Activated CD4-positive, alpha-beta T cell treated with anti-CD3 and anti-CD28 coated beads, Interleukin-2, Interleukin-6, amounts not matched to agents 100 ng/mL and 50 ng/mL, durations not matched to agents 16 hours and 8 hours (primary cell): ENCODE data around the gene KAZN.

Source experiments
- DNase-seq: peaks from one replicate; pipeline ENCODE4 v3.0.0-alpha.2; 2020

KAZN gene

DNA sequence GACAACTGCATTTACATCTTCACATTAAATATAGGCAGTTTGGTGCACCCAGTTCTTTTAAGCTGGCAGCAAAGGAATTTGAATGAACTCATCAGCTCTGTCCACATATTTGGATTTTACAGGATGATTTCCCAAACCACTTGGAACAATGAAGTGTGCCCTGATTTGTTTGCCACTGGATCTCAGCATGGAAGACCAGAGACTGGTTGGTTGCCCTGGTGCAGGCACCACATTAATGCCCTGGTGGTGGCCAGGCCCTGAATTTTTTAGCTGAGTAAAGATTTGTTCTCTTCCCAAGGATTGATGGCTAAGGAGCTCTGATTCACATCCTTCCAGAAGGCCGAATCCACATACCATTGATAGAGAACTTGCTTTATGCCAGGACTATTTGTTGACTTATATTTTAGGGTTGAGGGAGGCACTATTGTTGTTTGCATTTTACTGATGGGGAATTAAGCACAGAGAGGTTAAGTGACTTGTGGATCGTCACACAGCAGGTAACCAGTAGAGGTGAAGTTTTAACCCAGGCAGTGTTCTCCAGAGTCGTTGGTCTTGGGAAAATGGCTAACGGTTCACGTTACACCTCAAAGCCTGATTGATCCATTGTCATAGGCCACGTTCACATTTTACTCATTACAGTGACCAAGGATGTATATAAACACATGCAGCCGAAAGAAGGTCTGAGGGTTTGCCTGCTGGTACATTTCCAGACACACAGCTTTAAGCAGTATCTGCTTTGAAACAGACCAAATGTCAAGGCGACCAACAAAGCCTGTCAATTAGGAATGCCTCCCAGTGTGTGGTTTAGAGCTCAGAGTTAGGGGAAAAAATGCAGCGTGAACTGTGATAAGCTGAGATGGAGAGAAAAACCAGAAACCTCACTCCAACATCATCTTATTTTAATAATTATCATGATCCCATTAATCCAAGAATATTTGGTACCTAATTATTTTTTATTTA lies 50.7 kb downstream of the KAZN start:
- DNase-seq = no peak

DNA sequence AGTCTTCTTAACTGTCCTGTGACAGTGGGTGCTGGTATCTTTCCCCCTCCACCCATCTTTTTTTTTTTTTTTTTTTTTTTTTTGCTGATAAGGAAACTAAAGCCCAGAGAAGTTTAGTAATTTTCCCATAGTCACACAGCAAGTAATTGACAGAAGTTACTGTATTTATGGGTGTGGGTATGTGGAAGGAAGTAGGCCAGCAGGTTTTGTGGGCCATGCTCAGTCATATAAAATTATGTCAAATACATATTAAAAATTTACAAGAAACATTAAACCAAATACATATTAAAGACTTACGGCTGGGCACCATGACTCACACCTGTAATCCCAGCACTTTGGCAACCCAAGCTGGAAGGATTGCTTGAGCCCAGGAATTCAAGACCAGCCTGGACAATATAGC lies 51.5 kb downstream of the KAZN start:
- DNase-seq = no peak

DNA sequence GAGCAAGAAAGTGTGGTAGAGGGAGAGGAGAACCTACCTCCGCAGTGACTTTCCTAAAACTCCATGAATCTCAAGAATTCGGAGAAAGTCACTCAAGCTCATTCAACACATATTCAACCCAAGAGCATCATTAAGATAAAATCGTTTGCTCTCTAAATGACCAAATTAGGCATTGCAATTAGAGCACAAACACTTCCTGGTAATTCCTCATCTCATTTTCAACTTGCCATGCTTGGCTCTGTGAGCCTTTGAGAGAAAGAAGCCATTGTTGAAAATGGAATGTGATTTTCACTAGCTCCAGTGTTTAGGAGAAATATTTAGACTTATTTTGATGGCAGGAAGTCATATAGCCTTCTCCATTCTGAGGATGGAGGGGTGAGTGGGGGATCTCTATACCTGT lies 52.5 kb downstream of the KAZN start:
- no peak for DNase-seq

DNA sequence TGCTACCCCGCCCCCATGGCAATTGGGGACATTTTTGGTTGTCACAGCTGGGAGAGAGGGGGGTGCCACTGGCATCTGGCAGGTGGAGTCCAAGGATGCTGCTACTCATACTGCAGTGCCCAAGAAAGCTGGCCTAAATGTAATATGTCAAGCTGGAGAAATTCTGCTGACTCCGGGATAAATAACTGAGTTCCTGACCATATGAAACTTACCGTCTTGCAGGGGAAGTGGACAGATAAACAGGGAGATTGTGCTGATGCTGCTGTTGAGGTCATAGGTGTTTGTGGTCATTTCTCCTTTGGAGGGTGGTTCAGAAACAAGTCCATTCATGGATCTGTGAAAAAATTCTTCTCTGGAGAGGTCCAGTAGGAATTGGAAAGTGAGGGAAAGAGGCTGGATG lies 54.4 kb downstream of the KAZN start:
- no peak for DNase-seq

DNA sequence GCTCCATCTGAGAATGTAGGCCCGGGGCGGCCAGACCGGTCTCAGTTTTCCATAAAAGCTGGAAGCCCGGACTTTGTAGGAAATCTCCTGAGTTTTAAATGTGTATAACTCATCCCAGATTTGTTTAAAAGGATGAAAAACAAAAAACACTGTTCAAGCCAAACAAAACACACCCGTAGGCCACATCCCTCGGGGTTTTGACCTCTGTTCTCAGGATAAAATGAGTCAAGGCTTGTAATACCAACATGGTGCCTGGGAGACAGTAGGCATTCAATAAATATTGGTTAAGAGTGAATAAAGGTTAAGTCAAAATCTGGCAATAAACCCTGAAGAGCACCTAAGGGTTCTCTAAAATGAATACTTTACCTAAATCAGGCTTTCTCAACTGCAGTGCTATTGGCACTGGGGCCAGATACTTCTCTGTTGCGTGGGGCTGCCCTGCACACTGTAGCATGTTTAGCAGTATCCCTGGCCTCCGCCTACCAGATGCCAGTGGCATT lies 55.0 kb downstream of the KAZN start:
- DNase-seq = no peak

DNA sequence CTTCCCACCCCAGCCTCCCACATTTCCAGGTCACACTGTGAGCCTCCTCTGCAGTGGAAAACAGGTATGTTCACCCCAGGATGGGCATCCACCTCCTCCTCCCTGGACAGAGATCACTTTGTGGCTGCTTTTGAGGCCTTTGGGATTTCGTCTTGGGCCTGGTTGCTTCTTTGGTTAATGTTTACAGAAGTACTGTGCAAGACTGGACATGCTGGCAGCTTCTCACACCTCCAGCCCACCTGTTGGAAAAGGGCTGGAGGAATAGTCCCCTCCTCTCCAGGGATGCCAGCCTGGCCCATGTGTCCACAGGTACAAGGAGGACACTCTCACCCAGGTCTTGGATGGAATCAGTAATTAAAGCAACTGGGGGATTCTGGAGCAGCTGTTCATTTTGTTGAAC lies 56.1 kb downstream of the KAZN start:
- no peak for DNase-seq

DNA sequence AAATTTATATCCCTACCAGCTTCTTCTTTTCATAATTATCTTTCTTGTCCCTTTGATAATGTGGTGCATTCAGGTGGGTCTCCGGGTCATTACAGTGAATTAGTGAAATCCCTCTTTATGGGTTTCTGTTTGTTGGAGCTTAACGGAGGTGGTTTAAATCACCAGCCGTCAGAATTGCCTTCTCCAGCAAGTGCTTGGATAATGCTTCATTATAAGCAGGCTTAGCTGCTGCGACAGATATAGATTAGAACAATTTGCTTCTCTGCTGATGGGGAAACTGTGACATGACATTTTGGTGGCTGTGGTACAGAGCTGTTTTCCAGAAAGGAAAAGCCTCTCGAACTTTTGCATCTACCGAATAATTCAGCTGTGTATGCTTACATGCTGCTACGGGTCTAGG lies 56.9 kb downstream of the KAZN start:
- no peak for DNase-seq

DNA sequence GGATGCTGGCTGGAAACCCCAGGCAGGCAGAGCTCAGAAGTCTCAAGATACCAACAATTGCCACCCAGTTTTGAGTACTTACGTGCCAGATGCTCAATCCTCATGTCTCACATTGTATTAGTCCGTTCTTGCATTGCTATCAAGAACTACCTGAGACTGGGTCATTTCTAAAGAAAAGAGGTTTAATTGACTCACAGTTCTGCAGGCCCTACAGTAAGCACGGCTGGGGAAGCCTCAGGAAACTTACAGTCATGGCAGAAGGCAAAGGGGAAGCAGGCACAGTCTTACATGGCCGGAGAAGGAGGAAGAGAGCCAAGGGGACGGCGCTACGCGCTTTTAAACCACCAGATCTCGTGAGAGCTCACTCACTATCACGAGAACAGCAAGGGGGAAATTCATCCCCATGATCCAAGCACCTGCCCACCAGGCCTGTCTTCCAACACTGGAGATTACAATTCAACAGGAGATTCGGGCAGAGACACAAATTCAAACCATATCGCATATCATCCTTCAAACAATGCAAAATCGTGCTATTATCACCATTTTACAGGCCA lies 58.0 kb downstream of the KAZN start:
- no peak for DNase-seq

DNA sequence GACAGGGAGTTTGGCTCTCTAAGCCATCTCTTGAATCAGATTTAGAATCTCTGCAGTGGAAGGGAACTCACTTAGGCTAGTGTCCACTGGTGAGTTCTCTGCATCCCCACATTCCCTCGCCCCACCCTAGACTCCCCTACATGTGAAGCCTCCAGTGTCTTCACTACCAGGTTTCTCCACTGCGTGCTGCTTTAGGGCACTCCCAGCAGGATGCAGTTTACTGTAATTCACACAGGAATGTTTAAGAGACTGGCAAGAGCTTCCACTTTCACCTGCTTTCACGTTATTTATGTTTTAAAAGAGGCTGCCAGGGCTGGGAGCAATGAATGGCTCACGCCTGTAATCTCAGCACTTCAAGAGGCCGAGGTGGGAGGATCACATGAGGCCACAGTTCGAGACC lies 60.2 kb downstream of the KAZN start:
- DNase-seq = no peak

DNA sequence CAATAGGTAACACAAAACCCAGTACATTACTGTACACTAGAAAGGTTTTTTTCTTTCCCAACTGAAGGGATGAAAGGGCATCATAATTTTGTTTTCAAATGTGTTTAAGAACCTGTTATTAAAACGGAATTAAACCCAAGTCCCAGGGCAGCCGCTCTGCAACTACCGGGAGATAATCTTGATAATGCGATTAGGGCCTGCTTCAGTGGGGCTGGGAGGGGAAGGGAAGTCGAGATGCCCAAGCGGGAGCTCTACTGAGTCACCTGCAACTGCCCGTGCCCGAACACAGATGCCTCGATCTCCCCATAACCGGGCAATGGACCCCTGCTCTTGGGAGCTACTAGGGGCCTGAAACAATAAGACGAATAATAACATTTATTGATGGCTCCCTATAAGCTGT lies 61.4 kb downstream of the KAZN start:
- no peak for DNase-seq

DNA sequence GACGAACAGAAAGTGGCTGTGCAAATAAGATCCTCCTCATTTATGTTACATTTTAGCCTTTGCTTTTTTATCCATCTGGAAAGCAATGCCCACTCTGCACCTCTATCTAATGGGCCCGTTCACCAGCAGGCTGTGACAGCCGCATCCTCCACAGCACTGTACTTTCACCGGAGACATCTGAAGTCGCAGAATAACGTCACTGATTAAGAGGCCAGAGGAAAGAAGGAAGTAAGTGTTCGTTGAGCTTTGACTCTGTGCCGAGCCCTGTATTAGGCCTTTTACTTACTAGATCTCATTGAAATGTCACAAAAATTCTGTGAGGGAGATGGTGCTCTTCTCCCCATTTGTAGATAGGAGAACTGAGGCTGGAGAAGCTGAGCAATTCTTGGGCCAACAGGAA lies 62.3 kb downstream of the KAZN start:
- DNase-seq = no peak

DNA sequence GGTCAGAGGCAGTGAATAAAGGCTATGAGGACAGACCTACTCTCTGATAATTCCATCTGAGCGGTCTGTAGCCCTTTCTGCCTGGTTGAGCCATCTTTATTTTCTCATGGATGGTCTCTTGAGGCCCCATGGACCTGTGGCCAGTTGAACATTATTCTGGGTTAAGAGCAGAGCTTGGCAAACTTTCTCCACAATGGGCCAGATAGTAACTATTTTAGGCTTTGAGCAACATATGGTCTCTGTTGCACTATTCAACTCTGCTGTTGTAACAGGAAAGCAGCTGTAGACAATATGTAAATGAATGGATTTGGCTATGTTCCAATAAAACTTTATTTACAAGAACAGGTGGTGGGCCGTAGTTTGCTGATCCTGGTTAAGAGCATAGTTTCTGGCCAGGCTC lies 62.7 kb downstream of the KAZN start:
- no peak for DNase-seq

DNA sequence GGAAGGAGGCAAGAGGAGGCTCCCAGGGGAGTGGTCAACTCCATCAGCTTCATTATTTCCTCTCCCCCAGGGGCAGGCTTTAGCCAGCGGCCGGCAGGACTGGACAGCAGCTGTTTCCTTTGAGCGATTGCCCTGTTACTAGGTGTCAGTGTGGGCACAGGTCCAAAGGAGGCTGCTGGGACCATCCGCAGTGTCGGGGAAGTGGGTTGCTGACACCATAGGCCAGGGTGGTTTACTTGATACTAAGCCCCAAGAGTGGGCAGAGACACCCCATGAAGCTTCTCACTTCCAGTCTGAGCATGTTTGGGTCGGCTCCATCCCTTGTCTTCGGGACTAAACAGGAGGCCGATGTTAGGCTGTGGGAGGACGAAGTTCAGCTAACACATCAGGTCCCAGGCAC lies 63.6 kb downstream of the KAZN start:
- no peak for DNase-seq

DNA sequence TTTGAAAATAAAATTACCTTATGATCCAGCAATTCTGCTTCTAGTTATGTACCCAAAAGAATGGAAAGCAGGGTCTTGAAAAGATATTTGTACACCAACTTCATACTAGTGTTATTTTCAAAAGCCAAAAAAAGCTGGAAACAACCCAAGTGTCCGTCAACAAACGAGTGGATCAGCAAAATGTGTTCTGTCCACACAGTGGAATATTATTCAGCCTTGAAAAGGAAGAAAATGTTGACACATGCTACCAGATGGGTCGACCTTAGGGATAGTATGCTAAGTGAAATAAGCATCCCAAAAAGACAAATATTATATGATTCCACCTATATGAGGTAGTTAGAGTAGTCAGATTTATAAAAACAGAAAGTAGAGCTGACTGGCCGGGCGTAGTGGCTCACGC lies 65.3 kb downstream of the KAZN start:
- DNase-seq = no peak

DNA sequence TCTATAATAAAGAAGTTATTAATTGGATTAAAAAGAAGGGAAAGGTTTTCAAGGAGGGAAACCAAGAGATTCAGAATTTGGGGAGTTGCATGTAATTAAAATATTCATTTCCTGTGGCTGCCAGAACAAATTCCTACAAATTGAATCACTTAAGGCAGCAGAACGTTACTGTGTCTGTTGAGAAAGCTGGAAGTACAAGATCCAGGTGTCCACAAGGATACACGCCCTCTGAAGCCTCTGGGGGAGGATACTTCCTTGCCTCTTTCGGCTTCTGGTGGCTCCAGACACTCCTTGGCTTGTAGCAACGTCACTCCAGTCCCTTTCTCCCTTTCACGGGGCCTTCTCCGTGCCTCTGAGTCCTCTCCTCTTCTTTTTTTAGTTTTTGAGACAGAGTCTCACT lies 67.9 kb downstream of the KAZN start:
- no peak for DNase-seq

DNA sequence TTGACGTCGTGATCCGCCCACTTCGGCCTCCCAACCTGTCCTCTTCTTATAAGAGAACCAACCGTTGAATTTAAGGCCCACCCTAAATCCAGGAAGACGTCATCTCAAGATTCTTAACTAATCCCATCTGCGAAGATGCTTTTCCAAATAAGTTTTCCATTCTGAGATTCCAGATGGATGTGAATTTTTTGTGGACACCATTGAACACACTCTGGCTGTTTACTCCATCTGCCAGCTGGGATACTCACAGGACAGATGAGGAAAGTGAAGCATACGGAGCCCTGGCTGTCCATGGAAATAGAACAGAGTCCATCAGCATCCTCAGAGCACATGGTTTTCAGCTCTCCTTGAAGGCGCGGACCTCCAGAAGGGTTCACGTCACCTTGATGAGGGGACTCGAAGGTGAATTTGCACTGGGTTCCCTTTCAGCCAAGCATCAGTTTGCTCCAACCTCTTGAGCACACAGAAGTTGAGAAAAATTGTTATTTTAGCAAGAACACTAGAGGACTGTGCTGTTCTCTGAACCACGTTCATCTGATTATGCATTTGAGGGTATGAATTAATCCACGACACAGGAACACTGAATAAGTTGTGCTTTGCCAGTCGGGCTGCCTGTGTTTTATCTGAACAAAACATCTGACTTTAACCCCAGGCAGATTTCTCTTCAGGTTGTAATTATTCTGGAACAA lies 68.6 kb downstream of the KAZN start:
- no peak for DNase-seq

DNA sequence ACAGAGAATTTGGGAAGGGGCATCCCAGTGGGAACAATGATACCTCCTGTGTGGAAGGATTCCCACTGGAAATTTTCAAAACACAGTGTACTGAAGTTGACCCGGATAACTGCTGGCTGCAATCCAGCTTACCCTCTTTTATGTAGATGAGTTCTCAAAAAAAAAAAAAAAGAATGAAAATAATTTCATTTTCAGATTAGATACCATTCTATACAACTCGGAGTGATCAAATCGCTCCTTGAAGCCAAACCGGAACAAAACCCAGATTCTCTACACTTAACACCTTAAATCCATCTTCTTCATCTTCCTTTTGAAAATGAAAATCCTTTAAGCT lies 69.1 kb downstream of the KAZN start:
- DNase-seq = no peak

DNA sequence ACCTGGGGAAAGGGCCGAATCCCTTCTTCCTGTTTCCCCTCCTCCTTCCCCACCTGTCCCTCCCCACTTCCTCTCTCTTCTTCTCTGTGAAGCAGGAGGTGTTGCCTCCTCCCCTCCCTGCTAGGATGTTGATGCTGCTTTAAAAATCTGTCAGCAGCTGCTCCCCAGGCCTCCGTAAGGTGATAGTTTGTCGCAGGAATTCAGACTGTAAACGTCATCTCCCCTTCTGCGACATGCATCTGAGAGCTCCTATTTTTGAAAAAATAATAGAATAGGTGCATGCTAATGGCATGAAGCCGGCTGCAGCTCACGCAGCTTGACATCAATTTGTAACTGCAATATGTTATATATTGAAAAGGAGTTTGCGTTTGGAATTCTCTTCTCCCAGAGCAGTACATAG lies 70.1 kb downstream of the KAZN start:
- no peak for DNase-seq

DNA sequence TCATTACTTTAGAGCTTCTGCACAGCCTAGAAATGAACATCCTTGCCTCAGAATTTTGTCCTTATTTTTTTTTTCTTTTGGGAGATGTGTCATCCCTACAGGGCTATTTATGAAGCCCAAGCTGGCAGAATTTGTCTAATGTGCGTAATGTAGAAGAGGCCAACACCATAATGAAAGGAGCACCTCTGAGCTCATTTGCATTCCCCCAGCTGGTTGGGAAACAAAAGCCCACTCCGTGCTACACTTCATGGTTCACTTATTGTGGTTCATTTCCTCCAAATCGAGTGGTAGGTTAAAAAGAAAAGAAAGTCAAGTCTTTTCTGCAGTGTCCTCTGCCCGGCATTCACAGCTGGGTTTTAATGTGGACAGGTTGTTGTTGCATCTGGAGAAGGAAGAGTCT lies 73.5 kb downstream of the KAZN start:
- no peak for DNase-seq

DNA sequence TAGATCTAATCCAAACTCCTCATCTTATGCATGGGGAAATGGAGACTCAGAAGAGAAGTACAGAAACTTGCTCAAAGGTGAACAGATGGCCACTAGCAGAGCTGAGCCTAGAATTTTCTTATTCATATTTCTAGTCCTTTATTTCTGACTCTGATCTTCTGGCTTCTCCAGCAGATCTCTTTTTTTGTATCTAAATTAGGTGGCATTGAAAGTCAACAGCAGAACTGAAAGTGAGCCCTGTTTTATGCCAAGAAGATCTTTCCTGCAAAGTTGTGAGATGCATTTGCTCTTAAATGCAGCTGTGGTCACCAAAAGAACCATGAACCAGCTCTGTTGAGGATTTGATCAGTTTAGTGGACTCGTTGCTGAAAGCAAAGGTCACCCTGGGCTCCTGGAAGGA lies 75.5 kb downstream of the KAZN start:
- DNase-seq = no peak

DNA sequence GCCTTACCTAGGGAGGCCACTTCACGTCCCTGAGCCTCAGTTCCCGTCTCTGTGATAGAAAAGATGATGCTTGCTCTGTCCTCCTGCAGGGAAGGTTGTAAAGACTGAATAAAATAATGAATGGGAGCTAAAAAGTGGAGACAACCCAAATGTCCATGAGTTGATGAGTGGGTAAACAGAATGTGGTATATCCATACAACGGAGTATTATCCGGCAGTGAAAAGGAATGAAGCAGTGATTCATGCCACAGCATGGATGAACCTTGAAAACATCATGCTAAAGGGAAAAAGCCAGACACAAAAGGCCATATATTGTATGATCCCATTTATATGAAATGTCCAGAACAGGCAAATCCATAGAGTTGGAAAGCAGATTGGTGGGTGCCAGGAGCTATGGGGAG lies 77.9 kb downstream of the KAZN start:
- no peak for DNase-seq

DNA sequence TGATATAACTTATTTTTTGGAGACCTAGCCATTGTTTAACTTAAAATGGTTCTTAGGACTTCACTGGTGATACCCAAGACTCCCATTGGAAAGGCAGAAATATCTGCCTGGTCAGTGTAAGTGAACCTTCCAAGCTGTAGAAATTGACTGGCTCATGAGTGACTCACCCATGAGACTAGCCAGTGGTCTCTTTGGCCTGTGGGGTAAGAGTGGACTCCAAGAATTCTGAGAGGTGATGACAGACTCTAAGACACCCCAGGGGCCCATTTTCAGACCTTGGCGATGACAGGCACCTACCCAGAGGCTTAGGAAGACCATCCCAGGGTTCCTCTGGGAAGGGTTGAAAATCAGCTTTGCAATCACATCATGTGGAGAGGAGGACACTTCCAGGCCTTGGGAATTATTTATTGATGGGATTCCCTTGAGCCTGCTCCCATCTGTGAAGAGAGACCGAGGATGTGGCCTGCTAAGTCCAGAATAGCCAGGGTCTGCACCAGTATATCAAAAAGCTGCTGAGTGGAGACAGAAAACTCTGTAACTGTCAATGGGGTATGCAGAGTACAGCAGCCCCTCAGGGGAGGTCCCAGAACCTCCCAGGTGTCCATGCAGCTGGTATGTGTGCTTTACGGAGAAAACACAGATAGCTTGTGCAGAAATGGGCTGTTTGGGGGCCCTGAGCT lies 78.9 kb downstream of the KAZN start:
- DNase-seq = no peak

DNA sequence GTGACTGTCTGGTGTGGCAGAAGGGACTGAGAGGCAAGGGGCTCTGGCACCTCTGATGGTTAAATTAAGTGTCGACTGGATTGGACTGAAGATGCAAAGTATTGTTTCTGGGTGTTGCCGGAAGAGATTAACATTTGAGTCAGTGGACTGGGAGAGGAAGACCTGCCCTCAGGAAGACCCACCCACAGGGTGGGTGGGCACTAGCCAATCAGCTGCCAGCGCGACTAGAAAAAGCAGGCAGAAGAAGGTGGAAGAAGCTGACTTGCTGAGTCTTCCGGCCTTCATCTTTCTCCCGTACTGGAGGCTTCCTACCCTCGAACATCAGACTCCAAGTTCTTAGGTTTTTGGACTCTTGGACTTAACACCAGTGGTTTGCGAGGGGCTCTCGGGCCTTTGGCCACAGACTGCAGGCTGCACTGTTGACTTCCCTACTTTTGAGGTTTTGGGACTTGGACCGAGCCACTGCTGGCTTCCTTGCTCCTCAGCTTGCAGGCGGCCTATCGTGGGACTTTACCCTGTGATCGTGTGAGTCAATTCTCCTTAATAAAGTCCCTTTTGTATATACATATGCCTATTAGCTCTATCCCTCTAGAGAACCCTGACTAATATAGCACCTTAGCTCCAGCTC lies 79.6 kb downstream of the KAZN start:
- no peak for DNase-seq
